WTC11 (cell line): ENCODE results near the gene AP5B1. TPM values are rescaled to one million over a fixed set of nuclear protein-coding genes. Genes with fewer than 3 reads are reported as not detected.

Experiments used
- ATAC-seq: fragments of 200-7000 bp; cut with Tn5 transposase; 2 replicates; pipeline ENCODE4 v1.10.0; 2021; ENCODE audit warnings: mild to moderate bottlenecking, moderate library complexity
- CTCF ChIA-PET: fragments of 300-600 bp; sonication (Branson Sonifier 250); formaldehyde crosslinking; loops from one replicate; lab custom pipeline; 2021; ENCODE audit warnings: antibody characterized with exemption; lab: Charles Lee
- POLR2A ChIA-PET: fragments of 350-600 bp; sonication (Branson Sonifier 250); formaldehyde crosslinking; loops from one replicate; lab custom pipeline; 2021; ENCODE audit warnings: antibody characterized with exemption; lab: Charles Lee
- DNase-seq: peaks from one replicate; pipeline ENCODE4 v3.0.0; 2021; ENCODE audit warnings: low spot score
- H3K27ac Mint-ChIP-seq: 2 replicates; pipeline ENCODE4 v1.8.0; 2021; ENCODE audit warnings: mixed read lengths
- H3K27me3 Mint-ChIP-seq: 2 replicates; pipeline ENCODE4 v1.8.0; 2021; ENCODE audit warnings: low read depth, mild to moderate bottlenecking, moderate library complexity, mixed read lengths
- H3K36me3 Mint-ChIP-seq: 2 replicates; pipeline ENCODE4 v1.8.0; 2021; ENCODE audit warnings: mixed read lengths
- H3K4me1 Mint-ChIP-seq: 2 replicates; pipeline ENCODE4 v1.8.0; 2022; ENCODE audit warnings: mixed read lengths
- H3K4me3 Mint-ChIP-seq: 2 replicates; pipeline ENCODE4 v1.8.0; 2021; ENCODE audit warnings: mild to moderate bottlenecking, moderate library complexity, mixed read lengths
- H3K9me3 Mint-ChIP-seq: 2 replicates; pipeline ENCODE4 v1.8.0; 2021; ENCODE audit warnings: mixed read lengths
- ARID4B ChIP-seq: sonication (generic); formaldehyde crosslinking; IDR thresholded peaks from 2 replicates; pipeline ENCODE4 v1.8.0; 2023; ENCODE audit warnings: missing genetic modification reagents, mild to moderate bottlenecking, borderline replicate concordance
- FOXP1 ChIP-seq: sonication (generic); formaldehyde crosslinking; IDR thresholded peaks from 2 replicates; pipeline ENCODE4 v1.8.0; 2022; ENCODE audit warnings: missing genetic modification reagents, mild to moderate bottlenecking, moderate library complexity, borderline replicate concordance
- GABPB1 ChIP-seq: sonication (generic); formaldehyde crosslinking; IDR thresholded peaks from 2 replicates; pipeline ENCODE4 v1.8.1; 2023; ENCODE audit warnings: mild to moderate bottlenecking, missing genetic modification reagents
- IRF2 ChIP-seq: sonication (generic); formaldehyde crosslinking; IDR thresholded peaks from 2 replicates; pipeline ENCODE4 v1.8.0; 2022; ENCODE audit warnings: low read depth, missing genetic modification reagents, borderline replicate concordance
- KAT7 ChIP-seq: sonication (generic); formaldehyde crosslinking; IDR thresholded peaks from 2 replicates; pipeline ENCODE4 v1.8.1; 2023; ENCODE audit warnings: missing genetic modification reagents, mild to moderate bottlenecking, borderline replicate concordance
- PRDM15 ChIP-seq: sonication (generic); formaldehyde crosslinking; IDR thresholded peaks from 2 replicates; pipeline ENCODE4 v1.8.0; 2022; ENCODE audit warnings: missing genetic modification reagents
- PREB ChIP-seq: sonication (generic); formaldehyde crosslinking; IDR thresholded peaks from 2 replicates; pipeline ENCODE4 v1.8.1; 2022; ENCODE audit warnings: mild to moderate bottlenecking, missing genetic modification reagents, moderate library complexity, borderline replicate concordance
- RORB ChIP-seq: fragments of 250-450 bp; sonication (Bioruptor Pico); IDR thresholded peaks from 2 replicates; pipeline ENCODE4 v1.9.0; 2021; ENCODE audit warnings: mild to moderate bottlenecking
- TCF7 ChIP-seq: sonication (generic); formaldehyde crosslinking; IDR thresholded peaks from 2 replicates; pipeline ENCODE4 v1.8.0; 2022; ENCODE audit warnings: mild to moderate bottlenecking, low read depth, missing genetic modification reagents, moderate library complexity
- ZNF121 ChIP-seq: sonication (generic); formaldehyde crosslinking; IDR thresholded peaks from 2 replicates; pipeline ENCODE4 v1.8.0; 2023; ENCODE audit warnings: missing genetic modification reagents
- ZNF138 ChIP-seq: sonication (generic); formaldehyde crosslinking; conservative IDR thresholded peaks from 2 replicates; pipeline ENCODE4 v1.8.1; 2022; ENCODE audit warnings: mild to moderate bottlenecking, moderate library complexity, missing genetic modification reagents
- ZNF232 ChIP-seq: sonication (generic); formaldehyde crosslinking; IDR thresholded peaks from 2 replicates; pipeline ENCODE4 v1.8.0; 2022; ENCODE audit warnings: mild to moderate bottlenecking, missing genetic modification reagents
- ZNF263 ChIP-seq: sonication (generic); formaldehyde crosslinking; IDR thresholded peaks from 2 replicates; pipeline ENCODE4 v1.8.1; 2022; ENCODE audit warnings: low read depth, mild to moderate bottlenecking, moderate library complexity, missing genetic modification reagents
- total RNA-seq: library from RNA; stranded (reverse); gene quantifications from 3 replicates; pipeline ENCODE4 v1.2.3, GENCODE V29; 2021
- TF ChIP-seq, protein P1 (sequence below): fragments of 250-450 bp; sonication (Bioruptor Pico); IDR thresholded peaks from 2 replicates; pipeline ENCODE4 v1.9.0; 2021; ENCODE audit warnings: moderate library complexity, mild to moderate bottlenecking, inconsistent platforms, borderline replicate concordance

The AP5B1 gene
- total RNA-seq, 1 experiment from 2014 or later: 17.2 TPM

- no peak for ATAC-seq
- POLR2A ChIA-PET: interaction anchor here (0.6 to 1.2 kb wide), 5 partner anchors 10 to 445 kb away, joined by 3 to 6 read pairs (median 3); no protein-coding TSS in a partner anchor
Measured at GRCh38 chr11:65779669-65779918, 1.2 kb downstream of the AP5B1 start.

DNA sequence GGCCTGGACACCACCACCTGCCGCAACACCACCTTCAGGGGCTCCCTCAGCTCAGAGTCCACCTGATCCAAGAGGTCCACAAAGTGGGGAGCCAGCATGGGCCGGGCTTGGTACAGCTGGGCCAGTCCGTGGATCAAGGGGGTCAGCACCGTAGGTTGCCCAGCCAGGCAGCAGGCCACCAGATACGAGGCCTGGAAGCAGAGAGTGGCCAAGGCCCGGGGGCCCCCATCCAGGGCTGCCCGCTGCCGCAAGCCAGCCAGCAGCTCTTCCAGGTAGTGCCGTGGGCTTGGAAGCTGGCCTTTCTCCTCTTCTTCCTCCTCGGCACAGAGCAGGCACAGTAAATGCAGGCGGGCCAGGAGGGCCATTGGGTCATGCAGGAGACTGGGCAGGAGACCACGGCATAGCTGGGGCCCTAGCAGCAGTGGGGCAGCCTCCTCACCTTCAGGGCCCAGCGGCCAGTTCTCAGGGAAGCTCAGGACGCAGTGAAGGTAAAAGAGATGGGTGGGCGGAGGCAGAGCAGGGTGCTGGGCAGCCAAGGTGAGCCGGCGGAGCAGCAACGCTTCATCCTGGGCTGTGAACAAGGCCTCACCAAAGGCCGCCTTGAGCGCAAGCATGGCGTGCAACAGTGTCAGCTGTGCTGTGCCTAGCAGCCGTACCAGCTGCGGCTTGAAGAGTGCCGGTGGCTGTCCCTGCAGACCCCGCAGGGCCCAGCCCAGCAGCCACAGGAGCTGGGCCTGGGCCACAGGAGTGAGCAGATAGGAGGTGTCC, 1.7 kb downstream of the AP5B1 start:
- H3K9me3 Mint-ChIP-seq: no peaks in the 10 kb centered on the region
- no peak overlapping the region for H3K27ac Mint-ChIP-seq
- H3K36me3 Mint-ChIP-seq: no peaks in the 10 kb centered on the region
- no peak for ATAC-seq
- ChIA-PET CTCF (interaction anchor here (0.5 to 4.3 kb wide), 75 partner anchors 8 to 340 kb away, joined by 3 to 159 read pairs (median 7); partner anchors contain the start of genes BANF1, CCDC85B, CFL1 and EIF1AD), POLR2A (interaction anchor here (0.6 to 1.2 kb wide), 5 partner anchors 10 to 444 kb away, joined by 3 to 6 read pairs (median 3); no protein-coding TSS in a partner anchor)
- 0 out of 2 replicates have a peak overlapping the region, but pooled peaks have one; percentile 30 for H3K4me3 Mint-ChIP-seq
- H3K4me1 Mint-ChIP-seq: peaks cover 12% of the 10 kb centered on the region
- TF ChIP-seq IRF2 (no peak), PRDM15 (no peak), ZNF138 (CRISPR knock-in tag) (no peak), ARID4B (CRISPR knock-in tag) (no peak), GABPB1 (no peak), ZNF121 (CRISPR knock-in tag) (no peak), ZNF263 (no peak), FOXP1 (CRISPR knock-in tag) (no peak)
- DNase-seq: no peak
- peaks cover 24% of the 10 kb centered on the region for H3K27me3 Mint-ChIP-seq

More at GRCh38 chr11:65779669-65779918, 1.2 kb downstream of the AP5B1 start:
- Mint-ChIP-seq H3K4me1 (peaks cover 17% of the 10 kb centered on the region), H3K27me3 (peaks cover 28% of the 10 kb centered on the region), H3K9me3 (no peaks in the 10 kb centered on the region), H3K4me3 (peak overlapping the region; percentile 86), H3K27ac (no peak overlapping the region), H3K36me3 (no peaks in the 10 kb centered on the region)
- CTCF ChIA-PET: interaction anchor here (0.5 to 4.3 kb wide), 78 partner anchors 9 to 355 kb away, joined by 3 to 159 read pairs (median 6); partner anchors contain the start of genes BANF1, CCDC85B, CFL1 and EIF1AD
- DNase-seq: no peak
- 0 out of 2 replicates have a peak, but pooled peaks have one; percentile 32 for TF ChIP-seq KAT7 (CRISPR knock-in tag)
- TF ChIP-seq ZNF138 (CRISPR knock-in tag): 0 out of 2 replicates have a peak, but pooled peaks have one; percentile 43
- TF ChIP-seq ZNF232 (CRISPR knock-in tag): no peak
- TF ChIP-seq TCF7 (CRISPR knock-in tag): no peak
- no peak for TF ChIP-seq RORB
- TF ChIP-seq PREB: no peak
- TF ChIP-seq, protein P1, sequence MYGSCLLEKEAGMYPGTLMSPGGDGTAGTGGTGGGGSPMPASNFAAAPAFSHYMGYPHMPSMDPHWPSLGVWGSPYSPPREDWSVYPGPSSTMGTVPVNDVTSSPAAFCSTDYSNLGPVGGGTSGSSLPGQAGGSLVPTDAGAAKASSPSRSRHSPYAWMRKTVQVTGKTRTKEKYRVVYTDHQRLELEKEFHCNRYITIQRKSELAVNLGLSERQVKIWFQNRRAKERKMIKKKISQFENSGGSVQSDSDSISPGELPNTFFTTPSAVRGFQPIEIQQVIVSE (CRISPR knock-in tag): no peak
